Activated B cell treated with CpG ODN at 0.5 μM for 24 hours (primary cell): ENCODE data around the gene TAS2R9. TPM values are rescaled to one million over a fixed set of nuclear protein-coding genes. Genes with fewer than 3 reads are reported as not detected.

Source experiments
- ATAC-seq: fragments of 200-7000 bp; cut with Tn5 transposase; one replicate; pipeline ENCODE4 v1.10.0; 2021; ENCODE audit warnings: low read depth, mild to moderate bottlenecking, moderate library complexity
- CTCF ChIA-PET: fragments of 350-600 bp; sonication (Branson Sonifier 250); formaldehyde crosslinking; loops from one replicate; lab custom pipeline; 2021; ENCODE audit warnings: antibody characterized with exemption; lab: Charles Lee
- POLR2A ChIA-PET: fragments of 350-600 bp; sonication (Branson Sonifier 250); formaldehyde crosslinking; loops from one replicate; lab custom pipeline; 2021; ENCODE audit warnings: antibody characterized with exemption; lab: Charles Lee
- DNase-seq: peaks from one replicate; pipeline ENCODE4 v3.0.0; 2022
- H3K27ac Mint-ChIP-seq: one replicate; pipeline ENCODE4 v1.8.0; 2020; ENCODE audit warnings: mixed read lengths
- H3K27me3 Mint-ChIP-seq: one replicate; pipeline ENCODE4 v1.8.0; 2021; ENCODE audit warnings: mixed read lengths
- H3K36me3 Mint-ChIP-seq: one replicate; pipeline ENCODE4 v1.8.0; 2021; ENCODE audit warnings: low read depth, mixed read lengths
- H3K4me1 Mint-ChIP-seq: one replicate; pipeline ENCODE4 v1.8.0; 2021; ENCODE audit warnings: mixed read lengths
- H3K4me3 Mint-ChIP-seq: one replicate; pipeline ENCODE4 v1.8.0; 2020; ENCODE audit warnings: mild to moderate bottlenecking, mixed read lengths
- H3K9me3 Mint-ChIP-seq: one replicate; pipeline ENCODE4 v1.8.0; 2020; ENCODE audit warnings: mixed read lengths
- intact Hi-C: fragments of 100-400 bp; cut with micrococcal nuclease; formaldehyde crosslinking; loops from one replicate; pipeline ENCODE4 v1.15.1; 2024
- total RNA-seq: library from RNA; stranded (reverse); gene quantifications from 2 replicates; pipeline ENCODE4 v1.2.3, GENCODE V29; 2022
- TF ChIP-seq, protein P1 (sequence below): fragments of 200-600 bp; IDR thresholded peaks from one replicate; pipeline ENCODE4 v1.8.0; 2022; ENCODE audit warnings: antibody characterized with exemption, mild to moderate bottlenecking

Gene TAS2R9
- total RNA-seq, 1 donor from 2014 or later: not detected

DNA sequence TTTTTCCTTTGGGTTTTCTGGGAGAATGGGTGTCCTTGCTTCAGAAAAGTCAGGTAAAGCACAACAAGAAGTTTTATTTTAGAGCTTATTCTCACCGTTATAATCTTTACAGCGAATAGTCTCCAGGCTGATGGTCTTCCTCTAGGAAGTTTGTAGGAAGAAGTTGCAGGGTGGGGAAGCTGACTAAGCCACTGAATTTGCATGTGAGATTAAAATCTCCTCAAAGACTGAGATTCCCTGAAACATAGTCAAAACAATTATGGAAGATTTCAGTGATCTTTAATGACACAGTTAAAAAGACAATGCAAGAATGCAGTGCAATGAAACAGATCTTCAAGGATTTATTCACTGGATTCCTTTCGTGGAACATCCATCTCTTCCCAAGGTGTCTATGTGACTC, 15.0 kb upstream of the TAS2R9 start:
- ATAC-seq: no peak
- DNase-seq: no peak
- no peak overlapping the region for H3K4me3 Mint-ChIP-seq
- ChIA-PET POLR2A (no interaction called here), CTCF (no interaction called here)
- no peaks in the 10 kb centered on the region for H3K36me3 Mint-ChIP-seq
- H3K27ac Mint-ChIP-seq: no peak overlapping the region
- TF ChIP-seq, protein P1, sequence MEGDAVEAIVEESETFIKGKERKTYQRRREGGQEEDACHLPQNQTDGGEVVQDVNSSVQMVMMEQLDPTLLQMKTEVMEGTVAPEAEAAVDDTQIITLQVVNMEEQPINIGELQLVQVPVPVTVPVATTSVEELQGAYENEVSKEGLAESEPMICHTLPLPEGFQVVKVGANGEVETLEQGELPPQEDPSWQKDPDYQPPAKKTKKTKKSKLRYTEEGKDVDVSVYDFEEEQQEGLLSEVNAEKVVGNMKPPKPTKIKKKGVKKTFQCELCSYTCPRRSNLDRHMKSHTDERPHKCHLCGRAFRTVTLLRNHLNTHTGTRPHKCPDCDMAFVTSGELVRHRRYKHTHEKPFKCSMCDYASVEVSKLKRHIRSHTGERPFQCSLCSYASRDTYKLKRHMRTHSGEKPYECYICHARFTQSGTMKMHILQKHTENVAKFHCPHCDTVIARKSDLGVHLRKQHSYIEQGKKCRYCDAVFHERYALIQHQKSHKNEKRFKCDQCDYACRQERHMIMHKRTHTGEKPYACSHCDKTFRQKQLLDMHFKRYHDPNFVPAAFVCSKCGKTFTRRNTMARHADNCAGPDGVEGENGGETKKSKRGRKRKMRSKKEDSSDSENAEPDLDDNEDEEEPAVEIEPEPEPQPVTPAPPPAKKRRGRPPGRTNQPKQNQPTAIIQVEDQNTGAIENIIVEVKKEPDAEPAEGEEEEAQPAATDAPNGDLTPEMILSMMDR: no peak
- no peaks in the 10 kb centered on the region for H3K4me1 Mint-ChIP-seq
- no peaks in the 10 kb centered on the region for H3K9me3 Mint-ChIP-seq
- intact Hi-C loops: no loop called here
- no peaks in the 10 kb centered on the region for H3K27me3 Mint-ChIP-seq

DNA sequence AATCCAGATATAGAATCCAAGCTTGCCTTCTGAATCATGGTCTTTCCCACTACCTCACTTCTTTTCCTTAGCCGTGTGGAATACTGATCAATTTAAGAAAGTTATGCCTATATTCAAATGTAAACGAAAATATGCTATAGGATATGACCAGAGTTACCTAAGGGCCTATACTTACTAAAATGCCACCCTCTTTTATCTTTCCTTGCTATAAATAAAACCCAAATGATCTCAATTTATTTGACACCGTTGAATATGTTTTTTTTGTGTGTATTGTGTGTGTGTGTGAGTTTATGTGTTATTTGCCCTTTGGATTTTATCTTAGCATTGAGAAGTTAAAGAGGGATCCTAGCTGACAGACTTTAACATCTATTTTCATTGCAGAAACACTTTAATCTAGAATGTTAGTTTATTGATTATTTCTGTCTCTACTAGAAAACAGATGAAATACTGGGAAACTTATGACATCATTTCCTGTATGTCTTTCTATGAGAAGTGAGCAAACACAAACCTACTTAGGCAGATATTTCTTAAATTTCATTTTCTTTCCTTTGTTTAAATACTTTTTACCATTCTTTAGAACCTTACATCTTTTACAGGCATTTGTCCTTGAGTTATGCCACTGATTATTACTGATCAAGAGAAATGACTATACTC, 2.0 kb upstream of the TAS2R9 start:
- Mint-ChIP-seq H3K4me3 (no peak overlapping the region), H3K36me3 (no peaks in the 10 kb centered on the region), H3K4me1 (no peaks in the 10 kb centered on the region), H3K9me3 (no peaks in the 10 kb centered on the region), H3K27me3 (peaks cover 7% of the 10 kb centered on the region), H3K27ac (no peak overlapping the region)
- ChIA-PET CTCF (no interaction called here), POLR2A (no interaction called here)
- TF ChIP-seq, protein P1: no peak
- intact Hi-C loops: no loop called here
- DNase-seq (no peak), ATAC-seq (no peak)

DNA sequence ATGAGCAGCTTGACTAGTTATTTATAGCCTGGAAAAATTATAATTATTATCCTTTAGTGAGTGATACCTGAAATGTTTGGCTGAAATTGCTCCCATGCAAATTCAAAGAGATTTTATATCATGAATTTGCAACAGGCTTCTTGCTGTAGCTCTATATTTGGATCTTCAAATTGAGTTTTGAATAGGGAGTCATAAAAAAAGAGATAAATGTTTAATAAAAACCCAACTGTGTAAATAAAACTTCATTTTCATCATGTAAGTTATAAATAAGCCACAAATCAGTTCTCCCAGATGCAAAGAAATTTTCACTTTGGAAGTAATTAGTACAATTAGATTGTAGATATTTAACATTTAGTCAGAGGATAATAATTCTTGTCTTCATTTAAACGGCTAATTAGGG, 2.8 kb downstream of the TAS2R9 start, which contains the start of gene TAS2R8:
Gene TAS2R8, minus strand, starts transcription at position 101 of the 400 bp plus-strand sequence. CDS start 306 bp downstream, outside the sequence.
- H3K36me3 Mint-ChIP-seq: no peaks in the 10 kb centered on the region

DNA sequence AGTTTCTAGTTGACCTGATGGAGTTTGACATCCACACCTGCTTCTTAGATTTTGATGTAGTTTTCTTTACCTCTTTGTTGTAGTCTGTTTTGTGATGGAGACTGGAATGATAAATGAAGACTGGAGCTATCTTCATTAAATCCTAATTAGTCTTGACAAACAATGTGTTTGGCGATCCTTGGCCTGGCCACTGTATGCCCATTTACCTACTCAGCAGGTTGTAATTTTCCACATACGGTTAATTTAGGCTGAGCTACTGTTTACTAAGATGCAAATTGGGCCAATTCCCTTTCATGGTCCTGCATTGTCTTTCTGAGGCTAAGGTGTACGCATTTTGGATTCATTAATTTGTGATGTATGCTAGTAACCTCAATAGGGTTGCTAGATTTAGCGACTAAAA, 7.4 kb downstream of the TAS2R9 start, which contains the start of gene TAS2R7:
Gene TAS2R7, minus strand, starts transcription at position 41 of the 400 bp plus-strand sequence. CDS start 57 bp downstream, outside the sequence.
- intact Hi-C loops: no loop called here
- Mint-ChIP-seq H3K4me3 (no peak within 1 kb of the TSS), H3K4me1 (no peaks in the 10 kb centered on the region), H3K27ac (no peak within 1 kb of the TSS), H3K36me3 (no peaks in the 10 kb centered on the region), H3K27me3 (peaks cover 19% of the 10 kb centered on the region), H3K9me3 (no peaks in the 10 kb centered on the region)
- DNase-seq (no peak), ATAC-seq (no peak)
- ChIA-PET POLR2A (no interaction called here), CTCF (no interaction called here)
- TF ChIP-seq, protein P1: no peak

More for the DNA sequence above, 2.8 kb downstream of the TAS2R9 start, which contains the start of gene TAS2R8:
- peaks cover 5% of the 10 kb centered on the region for H3K27me3 Mint-ChIP-seq
- DNase-seq (no peak), ATAC-seq (no peak)
- TF ChIP-seq, protein P1: no peak
- H3K27ac Mint-ChIP-seq: no peak within 1 kb of the TSS
- H3K4me1 Mint-ChIP-seq: no peaks in the 10 kb centered on the region
- H3K9me3 Mint-ChIP-seq: no peaks in the 10 kb centered on the region
- CTCF ChIA-PET: no interaction called here
- POLR2A ChIA-PET: no interaction called here
- H3K4me3 Mint-ChIP-seq: no peak within 1 kb of the TSS
- intact Hi-C loops: no loop called here

DNA sequence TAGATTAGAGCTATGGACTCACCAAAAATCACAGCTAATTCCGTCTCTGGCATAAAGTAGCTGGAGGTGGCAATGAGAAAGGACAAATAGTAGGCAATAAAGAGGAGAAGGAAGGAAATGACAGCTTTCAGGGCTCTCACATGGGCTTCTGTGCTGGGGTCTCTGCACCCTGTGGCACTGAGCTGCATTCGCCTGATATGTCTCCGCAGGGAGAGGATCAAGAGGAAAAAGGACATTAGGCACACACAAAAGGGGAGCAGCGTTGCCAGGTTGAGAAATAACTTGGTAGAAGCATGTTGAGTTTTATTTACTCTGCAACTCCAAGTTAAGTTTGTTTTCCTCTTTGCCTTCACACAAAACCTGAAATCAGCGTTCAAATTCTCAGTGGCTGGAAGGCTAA, 8.2 kb downstream of the TAS2R9 start:
- CTCF ChIA-PET: no interaction called here
- TF ChIP-seq, protein P1: no peak
- DNase-seq (no peak), ATAC-seq (no peak)
- no peak overlapping the region for H3K4me3 Mint-ChIP-seq
- no peak overlapping the region for H3K27ac Mint-ChIP-seq
- H3K9me3 Mint-ChIP-seq: no peaks in the 10 kb centered on the region
- intact Hi-C loops: no loop called here
- H3K4me1 Mint-ChIP-seq: no peaks in the 10 kb centered on the region
- no peaks in the 10 kb centered on the region for H3K36me3 Mint-ChIP-seq
- H3K27me3 Mint-ChIP-seq: peaks cover 19% of the 10 kb centered on the region
- POLR2A ChIA-PET: no interaction called here
